Pancreas (tissue), 10 donors: Measurements from ENCODE around the gene TNPO3. TPM values are rescaled to one million over a fixed set of nuclear protein-coding genes. Genes with fewer than 3 reads are reported as not detected.

Experiments used
- ATAC-seq, 4 donors: fragments of 200-7000 bp; cut with Tn5 transposase; one replicate each; pipeline versions ENCODE4 v1.8.0 to v1.9.1; 2020; ENCODE audit warnings: mild to moderate bottlenecking in 4 of 4, moderate library complexity in 4 of 4
- DNase-seq, 6 donors: peaks; one replicate each; pipeline ENCODE4 v3.0.0-alpha.2; 2020
- FAIRE-seq: peaks from 2 replicates; lab custom pipeline; 2012; peaks lifted over from hg19 to GRCh38; lab: Jason Lieb, UNC
- H3K27ac ChIP-seq, 4 donors: fragments of 200-600 bp; sonication (generic); 1 replicate in 3 of 4; 2 replicates in 1 of 4; pipeline versions ENCODE4 v1.5.0 to v1.8.0; 2020
- H3K27me3 ChIP-seq, 4 donors: fragments of 200-600 bp; one replicate each; pipeline ENCODE4 v1.8.0; 2021
- H3K36me3 ChIP-seq, 3 donors: fragments of 200-600 bp; sonication (generic) in 1 of 3; one replicate each; pipeline versions ENCODE4 v1.5.0 to v1.8.0; 2020 to 2021
- H3K4me1 ChIP-seq, 3 donors: fragments of 200-600 bp; one replicate each; pipeline ENCODE4 v1.8.0; 2021
- H3K4me3 ChIP-seq, 4 donors: fragments of 200-600 bp; sonication (generic) in 2 of 4; one replicate each; pipeline versions ENCODE4 v1.5.0 to v1.8.0; 2020 to 2021
- H3K9me3 ChIP-seq, 4 donors: fragments of 200-600 bp; one replicate each; pipeline ENCODE4 v1.8.0; 2021
- CTCF ChIP-seq, 4 donors: fragments of 200-600 bp; sonication (generic) in 3 of 4; IDR thresholded peaks; one replicate each; pipeline versions ENCODE4 v1.5.0 to v1.8.0; 2021; ENCODE audit warnings: antibody characterized with exemption in 4 of 4
- WGBS, 2 donors: extraction: QIAGEN DNeasy Blood & Tissue Kit; methylation state at CpG; one replicate each; pipeline ENCODE4 v1.1.7; 2013; 5-methylcytosine and 5-hydroxymethylcytosine counted together
- intact Hi-C, 3 donors: fragments of 100-400 bp; cut with DNase I; formaldehyde crosslinking; loops; one replicate each; pipeline versions ENCODE4 v1.11.1 to v1.14.2; 2022
- polyA plus RNA-seq, 2 donors: library from polyadenylated mRNA; stranded (reverse); fragments of 200-250 nt; gene quantifications; one replicate each; pipeline ENCODE4 v1.2.3, GENCODE V29; 2013
- total RNA-seq, 6 donors: library from RNA; stranded (reverse); fragmentation: NEBNext Ultra II Directional in 4 of 6; extraction: Animal tissue kit (Norgen Biotek cat#: 25700) in 4 of 6; gene quantifications; one replicate each; pipeline versions ENCODE4 v1.2.1 to v1.2.4, GENCODE V29; 2021 to 2023
- donor health status: healthy with polysubstance abuse.
- donor health status: DM: no; HTN: no; CAD: no; lungs with moderate emphysema.
- donor health status: DM: no; HTN: no; CAD: no.
- donor health status: control.
- donor health status: control.
- donor health status: Bipolar disorder and iron deficiency.
- donor health status: DM: yes; HTN: yes; CAD: no.
- donor health status: DM: no; HTN: no; CAD: no.
- donor health status: DM: no; HTN: no; CAD: no.
- donor health status: DM: yes; HTN: yes; CAD: no.

The TNPO3 gene
- total and polyA plus RNA-seq, 8 donors = 6.5 to 20.7 (median 14.6) TPM

DNA sequence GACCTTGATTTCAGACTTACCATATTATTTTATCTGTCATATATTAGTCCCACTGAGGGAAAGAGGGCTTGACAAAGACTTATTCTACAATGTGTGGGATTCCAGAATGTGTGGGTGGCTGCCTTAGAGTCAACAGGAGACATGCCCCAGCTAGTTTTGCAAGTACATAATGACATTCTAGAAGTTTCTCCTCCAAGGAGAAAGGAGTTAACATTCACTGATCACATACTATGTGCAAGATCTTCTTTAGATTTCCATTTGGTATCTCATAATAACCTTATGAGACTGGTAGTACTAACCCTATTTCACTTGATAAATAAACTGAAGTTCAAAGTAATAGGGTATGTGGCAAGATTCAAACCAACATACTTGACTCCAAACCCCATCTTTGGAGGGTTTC lies 92.0 kb downstream of the TNPO3 start:
- no peak overlapping the region for H3K4me3 ChIP-seq
- no peak for TF ChIP-seq CTCF (IDR thresholded peaks at IDR 0.05)
- H3K4me1 ChIP-seq = no peaks in the 10 kb centered on the region
- ATAC-seq (no peak), DNase-seq (no peak), FAIRE-seq (no peak)
- H3K9me3 ChIP-seq = no peaks in the 10 kb centered on the region
- H3K27me3 ChIP-seq = no peaks in the 10 kb centered on the region
- H3K27ac ChIP-seq = no peak overlapping the region
- intact Hi-C loops = no loop called here
- H3K36me3 ChIP-seq = peaks cover 0 to 19% (median 0%) of the 10 kb centered on the region in 3 donors

DNA sequence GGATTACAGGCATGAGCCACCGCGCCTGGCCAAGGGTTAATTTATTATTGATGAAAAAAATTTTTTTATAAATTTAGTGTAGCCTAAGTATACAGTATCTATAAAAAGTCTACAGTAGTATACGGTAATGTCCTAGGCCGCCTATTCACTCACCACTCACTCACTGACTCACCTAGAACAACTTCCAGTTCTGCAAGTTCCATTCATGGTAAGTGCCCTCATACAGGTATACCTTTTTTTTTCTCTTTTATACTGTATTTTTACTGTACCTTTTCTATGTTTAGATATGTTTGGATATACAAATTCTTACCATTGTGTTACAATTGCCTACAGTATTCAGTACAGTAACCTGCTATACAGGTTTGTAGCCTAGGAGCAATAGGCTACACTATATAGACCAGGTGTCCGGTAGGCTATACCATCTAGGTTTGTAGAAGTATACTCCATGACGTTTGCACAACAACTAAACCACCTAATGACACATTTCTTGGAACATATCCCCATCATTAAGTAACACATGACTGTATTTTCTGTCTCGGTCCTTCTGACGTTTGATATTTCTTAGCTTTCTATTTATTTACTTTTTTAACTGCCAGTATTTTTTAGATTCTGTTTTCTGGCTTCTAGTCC lies 93.8 kb downstream of the TNPO3 start:
- DNase-seq (no peak), ATAC-seq (no peak), FAIRE-seq (no peak)
- H3K4me1 ChIP-seq = no peaks in the 10 kb centered on the region
- no peak for TF ChIP-seq CTCF (IDR thresholded peaks at IDR 0.05)
- H3K4me3 ChIP-seq = no peak overlapping the region
- peaks cover 0 to 16% (median 5%) of the 10 kb centered on the region in 3 donors for H3K36me3 ChIP-seq
- 87 to 89% methylated on average over 8 of the region's 8 CpGs for WGBS, 2 donors
- no peaks in the 10 kb centered on the region for H3K9me3 ChIP-seq
- no peaks in the 10 kb centered on the region for H3K27me3 ChIP-seq
- intact Hi-C loops = no loop called here
- H3K27ac ChIP-seq = no peak overlapping the region

GRCh38 chr7:128959296-128959695 lies 95.6 kb downstream of the TNPO3 start:
- TF ChIP-seq CTCF (IDR thresholded peaks at IDR 0.05) = no peak
- intact Hi-C loops = no loop called here
- H3K36me3 ChIP-seq = peaks cover 0 to 15% (median 5%) of the 10 kb centered on the region in 3 donors
- no peaks in the 10 kb centered on the region for H3K9me3 ChIP-seq
- 95% methylated on average over 4 of the region's 4 CpGs for WGBS, 2 donors
- FAIRE-seq (no peak), DNase-seq (no peak), ATAC-seq (no peak)
- no peaks in the 10 kb centered on the region for H3K27me3 ChIP-seq
- no peak overlapping the region for H3K4me3 ChIP-seq
- no peaks in the 10 kb centered on the region for H3K4me1 ChIP-seq
- H3K27ac ChIP-seq = no peak overlapping the region

- DNase-seq = no peak
- intact Hi-C loops = no loop called here
- Histone ChIP-seq H3K4me3 (no peak overlapping the region), H3K27me3 (no peaks in the 10 kb centered on the region), H3K27ac (no peak overlapping the region), H3K9me3 (no peaks in the 10 kb centered on the region), H3K36me3 (peaks cover 0 to 15% (median 5%) of the 10 kb centered on the region in 3 donors), H3K4me1 (no peaks in the 10 kb centered on the region)
- no peak for TF ChIP-seq CTCF (IDR thresholded peaks at IDR 0.05)
- ATAC-seq = no peak
- FAIRE-seq = no peak
Measured at GRCh38 chr7:128955981-128956380, 98.9 kb downstream of the TNPO3 start.
